ENCODE results near the gene RNF175.

- TF ChIP-seq CTCF (conservative IDR thresholded peaks at IDR 0.05) (no peak), ZFX (IDR thresholded peaks at IDR 0.05) (no peak)
These were observed 49.5 kb upstream of the RNF175 start for GRCh38 chr4:153809307-153809706.

Data from C4-2B (cell line).